DND-41 (cell line): Measurements from ENCODE around the gene C5.

ENCODE experiments used
- ATAC-seq: fragments of 200-7000 bp; cut with Tn5 transposase; 3 replicates; pipeline ENCODE4 v1.9.1; 2021; ENCODE audit warnings: low read depth; ENCODE audit not compliant: insufficient read depth
- DNase-seq: peaks from one replicate; pipeline ENCODE4 v3.0.0-alpha.2; 2020
- H2AFZ ChIP-seq: 2 replicates; pipeline ENCODE4 v1.6.0; 2012; ENCODE audit warnings: low read depth, low read length
- H3K27ac ChIP-seq: 2 replicates; pipeline ENCODE4 v1.5.1; 2012; ENCODE audit warnings: low read length, inconsistent platforms
- H3K27me3 ChIP-seq: fragments of 200-600 bp; sonication (generic); 2 replicates; pipeline ENCODE4 v1.6.0; 2012; ENCODE audit warnings: low read length, mild to moderate bottlenecking, inconsistent platforms; ENCODE audit not compliant: insufficient read depth, poor library complexity
- H3K36me3 ChIP-seq: 2 replicates; pipeline ENCODE4 v1.5.1; 2012; ENCODE audit warnings: low read length, inconsistent platforms; ENCODE audit not compliant: insufficient read depth
- H3K4me1 ChIP-seq: 2 replicates; pipeline ENCODE4 v1.5.1; 2012; ENCODE audit warnings: mild to moderate bottlenecking, low read length; ENCODE audit not compliant: insufficient read depth
- H3K4me2 ChIP-seq: 2 replicates; pipeline ENCODE4 v1.6.0; 2012; ENCODE audit warnings: mild to moderate bottlenecking, moderate library complexity, low read length, inconsistent platforms; ENCODE audit not compliant: insufficient read depth
- H3K4me3 ChIP-seq, 2 experiments: fragments of 200-600 bp in 1 of 2; shearing (Covaris generic) in 1 of 2; 2 replicates each; pipeline ENCODE4 v1.5.1; 2012 to 2016; ENCODE audit warnings: inconsistent platforms in 2 of 2, low read length in 2 of 2, mild to moderate bottlenecking in 2 of 2, low read depth in 1 of 2, moderate library complexity in 1 of 2
- H3K79me2 ChIP-seq: 2 replicates; pipeline ENCODE4 v1.6.0; 2012; ENCODE audit warnings: low read length, inconsistent platforms; ENCODE audit not compliant: insufficient read depth
- H3K9ac ChIP-seq: 2 replicates; pipeline ENCODE4 v1.6.0; 2012; ENCODE audit warnings: low read depth, mild to moderate bottlenecking, inconsistent platforms, low read length, moderate library complexity
- H3K9me3 ChIP-seq: 2 replicates; pipeline ENCODE4 v1.5.1; 2012; ENCODE audit warnings: low read length, moderate library complexity, mild to moderate bottlenecking, inconsistent platforms; ENCODE audit not compliant: insufficient read depth, severe bottlenecking
- H4K20me1 ChIP-seq: 2 replicates; pipeline ENCODE4 v1.6.0; 2012; ENCODE audit warnings: low read length; ENCODE audit not compliant: insufficient read depth
- CTCF ChIP-seq: IDR thresholded peaks from 2 replicates; pipeline ENCODE4 v1.5.1; 2012; ENCODE audit warnings: borderline replicate concordance, low read length, moderate library complexity, mild to moderate bottlenecking; ENCODE audit not compliant: poor library complexity, severe bottlenecking; ENCODE audit errors: extremely low read depth
- EZH2 ChIP-seq: IDR thresholded peaks from 3 replicates; pipeline ENCODE4 v1.6.1; 2012; ENCODE audit warnings: borderline replicate concordance, low read depth, mild to moderate bottlenecking, moderate library complexity, low read length, inconsistent platforms; ENCODE audit not compliant: severe bottlenecking

Gene C5

GRCh38 chr9:120909904-120910303 lies 140.2 kb downstream of the C5 start:
- peaks cover 9% of the 10 kb centered on the region for H3K4me1 ChIP-seq
- 0 out of 2 replicates have a peak overlapping the region, but pooled peaks have one; percentile 1 for H3K27ac ChIP-seq
- no peaks in the 10 kb centered on the region for H3K27me3 ChIP-seq
- ATAC-seq: peak; percentile 75
- no peak for TF ChIP-seq CTCF
- TF ChIP-seq EZH2: no peak
- H3K79me2 ChIP-seq: no peaks in the 10 kb centered on the region
- peak; percentile 46 for DNase-seq
- H3K4me2 ChIP-seq: no peak overlapping the region
- H2AFZ ChIP-seq: no peak overlapping the region
- no peaks in the 10 kb centered on the region for H3K36me3 ChIP-seq
- no peaks in the 10 kb centered on the region for H4K20me1 ChIP-seq
- H3K9ac ChIP-seq: no peak overlapping the region
- H3K4me3 ChIP-seq: no peak overlapping the region
- H3K9me3 ChIP-seq: no peaks in the 10 kb centered on the region

- TF ChIP-seq EZH2 (no peak), CTCF (no peak)
- H4K20me1 ChIP-seq: no peaks in the 10 kb centered on the region
- H3K27ac ChIP-seq: no peak overlapping the region
- H3K4me3 ChIP-seq: no peak overlapping the region
- ATAC-seq (peak; percentile 42; the same call in 2 of the 3 replicates), DNase-seq (no peak)
- H3K4me1 ChIP-seq: peaks cover 14% of the 10 kb centered on the region
- no peak overlapping the region for H3K9ac ChIP-seq
- no peak overlapping the region for H3K4me2 ChIP-seq
- H3K36me3 ChIP-seq: no peaks in the 10 kb centered on the region
- no peaks in the 10 kb centered on the region for H3K27me3 ChIP-seq
- no peak overlapping the region for H2AFZ ChIP-seq
- no peaks in the 10 kb centered on the region for H3K79me2 ChIP-seq
- H3K9me3 ChIP-seq: no peaks in the 10 kb centered on the region
Observed at GRCh38 chr9:120905315-120906164, 144.5 kb downstream of the C5 start.

- H2AFZ ChIP-seq: no peak overlapping the region
- ATAC-seq: no peak
- H3K27ac ChIP-seq: no peak overlapping the region
- H3K4me3 ChIP-seq: no peak overlapping the region
- H4K20me1 ChIP-seq: no peaks in the 10 kb centered on the region
- DNase-seq: no peak
- H3K27me3 ChIP-seq: no peaks in the 10 kb centered on the region
- no peak overlapping the region for H3K9ac ChIP-seq
- no peaks in the 10 kb centered on the region for H3K36me3 ChIP-seq
- no peak for TF ChIP-seq CTCF
- TF ChIP-seq EZH2: no peak
- peaks cover 8% of the 10 kb centered on the region for H3K4me1 ChIP-seq
- no peak overlapping the region for H3K4me2 ChIP-seq
- H3K79me2 ChIP-seq: no peaks in the 10 kb centered on the region
- no peaks in the 10 kb centered on the region for H3K9me3 ChIP-seq
Observed at GRCh38 chr9:120904978-120905301, 145.1 kb downstream of the C5 start.
